D341Med (cell line): ENCODE results near the gene MAGEA4.
"Not testable (repeated sequence)": the region's sequence is repeated elsewhere in the genome, so short reads cannot be mapped to it uniquely, and the experiment has no call there.

Experiments
- DNase-seq: peaks from one replicate; pipeline ENCODE4 v3.0.0; 2012; ENCODE audit warnings: low spot score

MAGEA4 gene

GRCh38 chrX:151912780-151913179, at the start of gene MAGEA4:
MAGEA4 (plus strand) TSS chrX:151912889; CDS start chrX:151923665, 10,776 bp downstream.
- DNase-seq, result no peak

GRCh38 chrX:151870602-151871001, 42.1 kb upstream of the MAGEA4 start:
- DNase-seq, result no peak

GRCh38 chrX:151871244-151871643, 41.4 kb upstream of the MAGEA4 start:
- no peak for DNase-seq

- DNase-seq, result no peak
Measured at GRCh38 chrX:151873096-151873495, 39.6 kb upstream of the MAGEA4 start.

GRCh38 chrX:151875270-151876026, 37.2 kb upstream of the MAGEA4 start:
- DNase-seq, result no peak

- DNase-seq, result no peak
Measured at GRCh38 chrX:151878574-151878973, 34.1 kb upstream of the MAGEA4 start.

GRCh38 chrX:151879856-151880255, 32.8 kb upstream of the MAGEA4 start:
- DNase-seq, result no peak

- DNase-seq, result no peak
Measured at GRCh38 chrX:151880895-151881294, 31.8 kb upstream of the MAGEA4 start.

GRCh38 chrX:151889421-151889820, 23.3 kb upstream of the MAGEA4 start:
- no peak for DNase-seq

- no peak for DNase-seq
Measured at GRCh38 chrX:151896734-151897474, 15.8 kb upstream of the MAGEA4 start.

- no peak for DNase-seq
Measured at GRCh38 chrX:151899622-151900021, 13.1 kb upstream of the MAGEA4 start.

- no peak for DNase-seq
Measured at GRCh38 chrX:151901826-151902225, 10.9 kb upstream of the MAGEA4 start.

- no peak for DNase-seq
Measured at GRCh38 chrX:151902813-151903591, 9.7 kb upstream of the MAGEA4 start.

- no peak for DNase-seq
Measured at GRCh38 chrX:151904989-151905388, 7.7 kb upstream of the MAGEA4 start.

- DNase-seq, result no peak
Measured at GRCh38 chrX:151912221-151912620, 468 bp upstream of the MAGEA4 start.

- DNase-seq, result not testable (repeated sequence)
Measured at GRCh38 chrX:151918736-151919135, 6.0 kb downstream of the MAGEA4 start.

GRCh38 chrX:151919610-151920009, 6.9 kb downstream of the MAGEA4 start:
- DNase-seq, result no peak

- DNase-seq, result no peak
Measured at GRCh38 chrX:151920101-151920500, 7.4 kb downstream of the MAGEA4 start.

GRCh38 chrX:151920530-151920929, 7.8 kb downstream of the MAGEA4 start:
- DNase-seq, result no peak

GRCh38 chrX:151921292-151921691, 8.6 kb downstream of the MAGEA4 start:
- no peak for DNase-seq

- DNase-seq, result no peak
Measured at GRCh38 chrX:151921866-151922265, 9.2 kb downstream of the MAGEA4 start.

GRCh38 chrX:151922692-151923091, 10.0 kb downstream of the MAGEA4 start:
- no peak for DNase-seq

- DNase-seq, result no peak
Measured at GRCh38 chrX:151923648-151924047, 11.0 kb downstream of the MAGEA4 start.
